MM.1S (cell line): ENCODE results near the gene CXCL8.

Source experiments
- DNase-seq: peaks from one replicate; pipeline ENCODE4 v3.0.0-alpha.2; 2015
- H2AFZ ChIP-seq: fragments of 300-600 bp; sonication (generic); 2 replicates; pipeline ENCODE4 v1.6.0; 2016; ENCODE audit warnings: antibody characterized with exemption, low read length
- H3F3A ChIP-seq: fragments of 300-600 bp; sonication (generic); 2 replicates; pipeline ENCODE4 v1.6.1; 2016; ENCODE audit warnings: mild to moderate bottlenecking, antibody characterized with exemption, low read length, moderate library complexity, mixed read lengths; ENCODE audit not compliant: insufficient read depth
- H3K27ac ChIP-seq: fragments of 300-600 bp; sonication (generic); 2 replicates; pipeline ENCODE4 v1.5.1; 2016; ENCODE audit warnings: mild to moderate bottlenecking, low read length
- H3K27me3 ChIP-seq: fragments of 300-600 bp; sonication (generic); replicated peaks from 2 replicates; pipeline ENCODE4 v1.6.0; 2016; ENCODE audit warnings: low read length; ENCODE audit not compliant: insufficient read depth
- H3K36me3 ChIP-seq: fragments of 300-600 bp; sonication (generic); replicated peaks from 2 replicates; pipeline ENCODE4 v1.6.1; 2016; ENCODE audit warnings: mild to moderate bottlenecking, low read length, mixed read lengths; ENCODE audit not compliant: insufficient read depth
- H3K4me1 ChIP-seq: fragments of 300-600 bp; sonication (generic); 2 replicates; pipeline ENCODE4 v1.6.1; 2016; ENCODE audit warnings: low read length, mixed read lengths
- H3K4me2 ChIP-seq: fragments of 300-600 bp; sonication (generic); 2 replicates; pipeline ENCODE4 v1.6.0; 2016; ENCODE audit warnings: low read depth, low read length
- H3K4me3 ChIP-seq: fragments of 300-600 bp; sonication (generic); 2 replicates; pipeline ENCODE4 v1.5.1; 2016; ENCODE audit warnings: low read length, mixed read lengths
- H3K79me2 ChIP-seq: fragments of 300-600 bp; sonication (generic); 2 replicates; pipeline ENCODE4 v1.6.1; 2016; ENCODE audit warnings: mixed run types, low read length, mixed read lengths
- H3K9ac ChIP-seq: fragments of 300-600 bp; sonication (generic); 2 replicates; pipeline ENCODE4 v1.6.1; 2016; ENCODE audit warnings: low read length, mixed read lengths
- H3K9me2 ChIP-seq: fragments of 300-600 bp; sonication (generic); replicated peaks from 2 replicates; pipeline ENCODE4 v1.6.1; 2016; ENCODE audit warnings: mild to moderate bottlenecking, low read length, mixed read lengths; ENCODE audit not compliant: insufficient read depth
- H3K9me3 ChIP-seq: fragments of 300-600 bp; sonication (generic); replicated peaks from 2 replicates; pipeline ENCODE4 v1.6.1; 2016; ENCODE audit warnings: mild to moderate bottlenecking, low read length, mixed read lengths; ENCODE audit not compliant: insufficient read depth
- H4K20me1 ChIP-seq: fragments of 300-600 bp; sonication (generic); 2 replicates; pipeline ENCODE4 v1.6.1; 2016; ENCODE audit warnings: mild to moderate bottlenecking, low read length, moderate library complexity, mixed read lengths; ENCODE audit not compliant: insufficient read depth
- EZH2 ChIP-seq: fragments of 300-600 bp; sonication (generic); optimal IDR thresholded peaks from 2 replicates; pipeline ENCODE3; 2017; ENCODE audit warnings: low read depth, mild to moderate bottlenecking, antibody characterized with exemption, low read length, mixed read lengths
- EZH2phosphoT487 ChIP-seq: fragments of 300-600 bp; sonication (generic); IDR thresholded peaks from 2 replicates; pipeline ENCODE4 v1.6.1; 2018; ENCODE audit warnings: antibody characterized with exemption, low read length
- TF ChIP-seq, protein P1 (sequence below): fragments of 300-600 bp; sonication (generic); IDR thresholded peaks from 2 replicates; pipeline ENCODE4 v1.5.1; 2016; ENCODE audit warnings: antibody characterized with exemption, low read length, mixed read lengths

The CXCL8 gene

DNA sequence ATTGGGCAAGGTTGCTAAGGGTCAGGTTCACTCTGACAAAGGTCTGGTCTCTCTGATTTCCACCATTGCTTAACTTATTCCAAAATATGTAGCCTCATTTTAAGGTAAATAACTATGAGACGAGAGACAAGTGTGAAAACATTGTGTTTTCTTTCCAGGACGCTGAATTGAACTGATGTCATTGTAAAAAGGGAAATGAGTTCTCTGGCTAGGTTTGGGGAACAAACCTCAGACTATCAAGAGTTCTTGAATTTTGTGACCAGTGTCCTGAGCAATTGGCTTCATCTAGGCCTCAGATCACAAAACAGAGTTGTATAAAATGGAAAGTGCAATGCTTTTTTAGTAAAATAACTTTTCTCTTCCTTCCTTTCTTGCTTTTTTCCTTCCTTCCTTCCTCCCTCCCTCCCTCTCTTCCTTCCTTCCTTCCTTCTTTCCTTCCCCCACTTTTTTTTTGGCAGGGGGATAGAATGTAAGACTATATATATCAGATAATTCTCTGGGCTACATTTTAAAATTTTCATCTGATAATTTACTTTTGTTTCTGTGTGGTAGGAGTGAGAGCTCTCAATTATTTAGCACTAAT lies 30.8 kb upstream of the CXCL8 start:
- no peak overlapping the region for H2AFZ ChIP-seq
- H3K9ac ChIP-seq, result no peak overlapping the region
- H3K36me3 ChIP-seq, result no peaks in the 10 kb centered on the region
- no peaks in the 10 kb centered on the region for H4K20me1 ChIP-seq
- TF ChIP-seq EZH2 (no peak), EZH2phosphoT487 (no peak)
- TF ChIP-seq, protein P1, sequence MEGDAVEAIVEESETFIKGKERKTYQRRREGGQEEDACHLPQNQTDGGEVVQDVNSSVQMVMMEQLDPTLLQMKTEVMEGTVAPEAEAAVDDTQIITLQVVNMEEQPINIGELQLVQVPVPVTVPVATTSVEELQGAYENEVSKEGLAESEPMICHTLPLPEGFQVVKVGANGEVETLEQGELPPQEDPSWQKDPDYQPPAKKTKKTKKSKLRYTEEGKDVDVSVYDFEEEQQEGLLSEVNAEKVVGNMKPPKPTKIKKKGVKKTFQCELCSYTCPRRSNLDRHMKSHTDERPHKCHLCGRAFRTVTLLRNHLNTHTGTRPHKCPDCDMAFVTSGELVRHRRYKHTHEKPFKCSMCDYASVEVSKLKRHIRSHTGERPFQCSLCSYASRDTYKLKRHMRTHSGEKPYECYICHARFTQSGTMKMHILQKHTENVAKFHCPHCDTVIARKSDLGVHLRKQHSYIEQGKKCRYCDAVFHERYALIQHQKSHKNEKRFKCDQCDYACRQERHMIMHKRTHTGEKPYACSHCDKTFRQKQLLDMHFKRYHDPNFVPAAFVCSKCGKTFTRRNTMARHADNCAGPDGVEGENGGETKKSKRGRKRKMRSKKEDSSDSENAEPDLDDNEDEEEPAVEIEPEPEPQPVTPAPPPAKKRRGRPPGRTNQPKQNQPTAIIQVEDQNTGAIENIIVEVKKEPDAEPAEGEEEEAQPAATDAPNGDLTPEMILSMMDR, result no peak
- H3K4me1 ChIP-seq, result no peaks in the 10 kb centered on the region
- no peaks in the 10 kb centered on the region for H3K79me2 ChIP-seq
- no peaks in the 10 kb centered on the region for H3K27me3 ChIP-seq
- H3K9me3 ChIP-seq, result no peaks in the 10 kb centered on the region
- no peak for DNase-seq
- no peak overlapping the region for H3K4me3 ChIP-seq
- H3K27ac ChIP-seq, result no peak overlapping the region
- no peaks in the 10 kb centered on the region for H3K9me2 ChIP-seq
- H3F3A ChIP-seq, result no peaks in the 10 kb centered on the region
- no peak overlapping the region for H3K4me2 ChIP-seq

DNA sequence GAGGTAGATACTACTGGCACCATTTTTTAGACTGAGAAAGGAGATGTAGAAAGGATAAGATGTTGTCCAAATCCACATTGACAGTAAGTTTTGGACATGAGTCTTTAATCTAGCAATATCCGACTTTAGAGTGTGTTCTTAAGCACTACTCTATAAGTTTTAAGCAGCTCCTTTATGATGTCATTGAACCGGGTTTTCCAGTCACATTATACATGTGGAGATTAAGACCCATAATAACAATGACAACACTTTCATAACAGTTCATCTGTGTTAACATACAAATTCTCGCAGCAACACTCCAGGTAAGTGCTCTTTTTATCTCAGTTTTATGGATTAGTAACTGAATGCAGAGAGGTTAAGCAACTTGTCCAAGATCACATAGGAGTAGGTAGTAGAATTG lies 30.3 kb upstream of the CXCL8 start:
- H3K4me2 ChIP-seq, result no peak overlapping the region
- no peaks in the 10 kb centered on the region for H3K36me3 ChIP-seq
- no peaks in the 10 kb centered on the region for H3K4me1 ChIP-seq
- no peak overlapping the region for H3K4me3 ChIP-seq
- H3K27ac ChIP-seq, result no peak overlapping the region
- no peak for DNase-seq
- no peak overlapping the region for H3K9ac ChIP-seq
- H3K9me3 ChIP-seq, result no peaks in the 10 kb centered on the region
- TF ChIP-seq EZH2 (no peak), EZH2phosphoT487 (no peak)
- TF ChIP-seq, protein P1, result no peak
- no peaks in the 10 kb centered on the region for H3K9me2 ChIP-seq
- no peaks in the 10 kb centered on the region for H3F3A ChIP-seq
- no peaks in the 10 kb centered on the region for H4K20me1 ChIP-seq
- H3K27me3 ChIP-seq, result no peaks in the 10 kb centered on the region
- H2AFZ ChIP-seq, result no peak overlapping the region
- H3K79me2 ChIP-seq, result no peaks in the 10 kb centered on the region

DNA sequence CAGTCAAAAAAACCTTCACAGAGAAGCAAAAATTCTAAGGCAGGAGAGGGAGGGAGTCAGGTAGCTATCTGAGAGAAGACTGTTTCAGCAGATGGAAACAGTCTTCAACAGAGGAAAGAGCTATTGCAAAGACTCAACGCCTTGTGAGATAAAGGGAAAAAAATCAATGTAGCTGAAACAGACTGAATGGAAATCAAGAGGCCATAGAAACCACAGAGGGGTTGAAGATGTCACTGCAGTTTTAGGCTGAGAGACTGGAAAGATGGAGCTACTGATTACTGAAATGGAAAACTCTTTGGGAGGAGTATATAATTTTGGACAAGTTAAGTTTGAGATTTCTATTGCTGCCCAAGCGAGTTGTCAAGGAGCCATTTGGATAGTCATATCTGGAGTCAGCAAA lies 28.4 kb upstream of the CXCL8 start:
- Histone ChIP-seq H3K36me3 (no peaks in the 10 kb centered on the region), H3K27ac (no peak overlapping the region), H3K4me1 (no peaks in the 10 kb centered on the region), H3K9me3 (no peaks in the 10 kb centered on the region), H2AFZ (no peak overlapping the region), H3K27me3 (no peaks in the 10 kb centered on the region), H3K4me3 (no peak overlapping the region), H3K4me2 (no peak overlapping the region), H4K20me1 (no peaks in the 10 kb centered on the region), H3K79me2 (no peaks in the 10 kb centered on the region), H3F3A (no peaks in the 10 kb centered on the region), H3K9me2 (no peaks in the 10 kb centered on the region), H3K9ac (no peak overlapping the region)
- no peak for TF ChIP-seq EZH2phosphoT487
- TF ChIP-seq EZH2, result no peak
- TF ChIP-seq, protein P1, result no peak
- no peak for DNase-seq
